H1 (cell line): ENCODE results near the gene MAFF.

Experiments
- CEBPB ChIP-seq: IDR thresholded peaks from 2 replicates; pipeline ENCODE4 v1.6.1; 2012; ENCODE audit warnings: low read depth, low read length
- EGR1 ChIP-seq: IDR thresholded peaks from 2 replicates; pipeline ENCODE4 v1.6.1; 2011; ENCODE audit warnings: low read depth, low read length, borderline replicate concordance
- EZH2 ChIP-seq: fragments of 200-600 bp; sonication (generic); IDR thresholded peaks from 2 replicates; pipeline ENCODE4 v1.7.1; 2012; ENCODE audit warnings: low read depth, mild to moderate bottlenecking, moderate library complexity, low read length, inconsistent platforms; ENCODE audit not compliant: severe bottlenecking
- MAFK ChIP-seq: IDR thresholded peaks from 2 replicates; pipeline ENCODE4 v1.6.1; 2012; ENCODE audit warnings: low read depth, mild to moderate bottlenecking, improper control_type of control experiment, low read length
- POLR2A ChIP-seq, 2 experiments: IDR thresholded peaks; 1 replicate in 1 of 2; 2 replicates in 1 of 2; pipeline ENCODE4 v1.6.1; 2011; ENCODE audit warnings: low read depth in 2 of 2, low read length in 2 of 2, mild to moderate bottlenecking in 2 of 2; ENCODE audit errors: control extremely low read depth in 1 of 2
- RXRA ChIP-seq: IDR thresholded peaks from 2 replicates; pipeline ENCODE4 v1.6.1; 2011; ENCODE audit warnings: low read depth, mild to moderate bottlenecking, low read length, moderate library complexity; ENCODE audit not compliant: insufficient read depth
- SIN3A ChIP-seq, 2 experiments: IDR thresholded peaks in 1 of 2; conservative IDR thresholded peaks in 1 of 2; 2 replicates each; pipeline ENCODE4 v1.6.1; 2011 to 2012; ENCODE audit warnings: low read length in 2 of 2, improper control_type of control experiment in 1 of 2, low read depth in 1 of 2, mild to moderate bottlenecking in 1 of 2
- TAF1 ChIP-seq: IDR thresholded peaks from 2 replicates; pipeline ENCODE4 v1.6.1; 2011; ENCODE audit warnings: mild to moderate bottlenecking, low read depth, low read length
- TEAD4 ChIP-seq: IDR thresholded peaks from 2 replicates; pipeline ENCODE4 v1.6.1; 2012; ENCODE audit warnings: low read depth, low read length, inconsistent platforms, mixed read lengths
- ZNF274 ChIP-seq: IDR thresholded peaks from 2 replicates; pipeline ENCODE4 v1.7.0; 2012; ENCODE audit warnings: low read length, borderline replicate concordance; ENCODE audit errors: extremely low read depth
- TF ChIP-seq, protein P1 (sequence below), 3 experiments: IDR thresholded peaks; 1 replicate in 2 of 3; 2 replicates in 1 of 3; pipeline versions ENCODE4 v1.5.1 to v1.6.1; 2011; ENCODE audit warnings: low read length in 3 of 3, mild to moderate bottlenecking in 3 of 3, inconsistent platforms in 2 of 3, low read depth in 1 of 3, moderate library complexity in 1 of 3; ENCODE audit not compliant: insufficient read depth in 1 of 3; ENCODE audit errors: control extremely low read depth in 1 of 3
- TF ChIP-seq, protein P2 (sequence below): fragments of 300-600 bp; sonication (generic); IDR thresholded peaks from 2 replicates; pipeline ENCODE4 v1.7.1; 2012; ENCODE audit warnings: low read length, moderate library complexity, mild to moderate bottlenecking, inconsistent platforms; ENCODE audit not compliant: insufficient replicate concordance
- TF ChIP-seq, protein P3 (sequence below): IDR thresholded peaks from 2 replicates; pipeline ENCODE4 v1.6.1; 2011; ENCODE audit warnings: low read length, improper control_type of control experiment

DNA sequence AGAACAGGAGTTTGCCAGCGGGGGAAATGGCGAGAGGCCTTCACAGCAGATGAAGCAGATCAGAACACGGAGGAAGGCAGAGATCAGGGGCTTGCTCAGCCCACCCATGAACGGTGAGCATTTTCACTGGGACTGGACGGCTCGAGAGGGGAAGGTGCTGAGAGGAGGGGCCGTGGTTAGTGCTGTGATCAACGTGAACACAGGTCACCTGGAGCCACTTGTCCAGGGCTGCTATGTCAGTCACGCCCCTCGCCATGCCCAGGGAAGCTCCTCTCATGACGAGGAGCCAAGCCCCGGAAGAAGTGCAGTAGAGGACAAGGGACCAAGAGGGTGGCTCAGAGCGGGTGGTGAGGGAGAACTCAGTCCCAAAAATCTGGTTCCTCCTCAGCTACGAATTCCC lies 27.2 kb upstream of the MAFF start:
- TF ChIP-seq POLR2A (IDR thresholded peaks at IDR 0.05; ENCODE audit: control extremely low read depth in 1 of 2, low read depth in 2 of 2, low read length in 2 of 2) (no peak), SIN3A (conservative IDR thresholded peaks at IDR 0.05 in 1 of 2, IDR thresholded peaks at IDR 0.05 in 1 of 2; ENCODE audit: low read depth in 1 of 2, low read length in 2 of 2) (no peak), ZNF274 (no peak), EZH2 (no peak), CEBPB (no peak), TEAD4 (no peak), RXRA (no peak), EGR1 (no peak), MAFK (no peak), TAF1 (no peak)
- TF ChIP-seq, protein P1, sequence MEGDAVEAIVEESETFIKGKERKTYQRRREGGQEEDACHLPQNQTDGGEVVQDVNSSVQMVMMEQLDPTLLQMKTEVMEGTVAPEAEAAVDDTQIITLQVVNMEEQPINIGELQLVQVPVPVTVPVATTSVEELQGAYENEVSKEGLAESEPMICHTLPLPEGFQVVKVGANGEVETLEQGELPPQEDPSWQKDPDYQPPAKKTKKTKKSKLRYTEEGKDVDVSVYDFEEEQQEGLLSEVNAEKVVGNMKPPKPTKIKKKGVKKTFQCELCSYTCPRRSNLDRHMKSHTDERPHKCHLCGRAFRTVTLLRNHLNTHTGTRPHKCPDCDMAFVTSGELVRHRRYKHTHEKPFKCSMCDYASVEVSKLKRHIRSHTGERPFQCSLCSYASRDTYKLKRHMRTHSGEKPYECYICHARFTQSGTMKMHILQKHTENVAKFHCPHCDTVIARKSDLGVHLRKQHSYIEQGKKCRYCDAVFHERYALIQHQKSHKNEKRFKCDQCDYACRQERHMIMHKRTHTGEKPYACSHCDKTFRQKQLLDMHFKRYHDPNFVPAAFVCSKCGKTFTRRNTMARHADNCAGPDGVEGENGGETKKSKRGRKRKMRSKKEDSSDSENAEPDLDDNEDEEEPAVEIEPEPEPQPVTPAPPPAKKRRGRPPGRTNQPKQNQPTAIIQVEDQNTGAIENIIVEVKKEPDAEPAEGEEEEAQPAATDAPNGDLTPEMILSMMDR (IDR thresholded peaks at IDR 0.05; ENCODE audit: control extremely low read depth in 1 of 3, insufficient read depth in 1 of 3, low read depth in 1 of 3, low read length in 3 of 3) = no peak
- TF ChIP-seq, protein P2, sequence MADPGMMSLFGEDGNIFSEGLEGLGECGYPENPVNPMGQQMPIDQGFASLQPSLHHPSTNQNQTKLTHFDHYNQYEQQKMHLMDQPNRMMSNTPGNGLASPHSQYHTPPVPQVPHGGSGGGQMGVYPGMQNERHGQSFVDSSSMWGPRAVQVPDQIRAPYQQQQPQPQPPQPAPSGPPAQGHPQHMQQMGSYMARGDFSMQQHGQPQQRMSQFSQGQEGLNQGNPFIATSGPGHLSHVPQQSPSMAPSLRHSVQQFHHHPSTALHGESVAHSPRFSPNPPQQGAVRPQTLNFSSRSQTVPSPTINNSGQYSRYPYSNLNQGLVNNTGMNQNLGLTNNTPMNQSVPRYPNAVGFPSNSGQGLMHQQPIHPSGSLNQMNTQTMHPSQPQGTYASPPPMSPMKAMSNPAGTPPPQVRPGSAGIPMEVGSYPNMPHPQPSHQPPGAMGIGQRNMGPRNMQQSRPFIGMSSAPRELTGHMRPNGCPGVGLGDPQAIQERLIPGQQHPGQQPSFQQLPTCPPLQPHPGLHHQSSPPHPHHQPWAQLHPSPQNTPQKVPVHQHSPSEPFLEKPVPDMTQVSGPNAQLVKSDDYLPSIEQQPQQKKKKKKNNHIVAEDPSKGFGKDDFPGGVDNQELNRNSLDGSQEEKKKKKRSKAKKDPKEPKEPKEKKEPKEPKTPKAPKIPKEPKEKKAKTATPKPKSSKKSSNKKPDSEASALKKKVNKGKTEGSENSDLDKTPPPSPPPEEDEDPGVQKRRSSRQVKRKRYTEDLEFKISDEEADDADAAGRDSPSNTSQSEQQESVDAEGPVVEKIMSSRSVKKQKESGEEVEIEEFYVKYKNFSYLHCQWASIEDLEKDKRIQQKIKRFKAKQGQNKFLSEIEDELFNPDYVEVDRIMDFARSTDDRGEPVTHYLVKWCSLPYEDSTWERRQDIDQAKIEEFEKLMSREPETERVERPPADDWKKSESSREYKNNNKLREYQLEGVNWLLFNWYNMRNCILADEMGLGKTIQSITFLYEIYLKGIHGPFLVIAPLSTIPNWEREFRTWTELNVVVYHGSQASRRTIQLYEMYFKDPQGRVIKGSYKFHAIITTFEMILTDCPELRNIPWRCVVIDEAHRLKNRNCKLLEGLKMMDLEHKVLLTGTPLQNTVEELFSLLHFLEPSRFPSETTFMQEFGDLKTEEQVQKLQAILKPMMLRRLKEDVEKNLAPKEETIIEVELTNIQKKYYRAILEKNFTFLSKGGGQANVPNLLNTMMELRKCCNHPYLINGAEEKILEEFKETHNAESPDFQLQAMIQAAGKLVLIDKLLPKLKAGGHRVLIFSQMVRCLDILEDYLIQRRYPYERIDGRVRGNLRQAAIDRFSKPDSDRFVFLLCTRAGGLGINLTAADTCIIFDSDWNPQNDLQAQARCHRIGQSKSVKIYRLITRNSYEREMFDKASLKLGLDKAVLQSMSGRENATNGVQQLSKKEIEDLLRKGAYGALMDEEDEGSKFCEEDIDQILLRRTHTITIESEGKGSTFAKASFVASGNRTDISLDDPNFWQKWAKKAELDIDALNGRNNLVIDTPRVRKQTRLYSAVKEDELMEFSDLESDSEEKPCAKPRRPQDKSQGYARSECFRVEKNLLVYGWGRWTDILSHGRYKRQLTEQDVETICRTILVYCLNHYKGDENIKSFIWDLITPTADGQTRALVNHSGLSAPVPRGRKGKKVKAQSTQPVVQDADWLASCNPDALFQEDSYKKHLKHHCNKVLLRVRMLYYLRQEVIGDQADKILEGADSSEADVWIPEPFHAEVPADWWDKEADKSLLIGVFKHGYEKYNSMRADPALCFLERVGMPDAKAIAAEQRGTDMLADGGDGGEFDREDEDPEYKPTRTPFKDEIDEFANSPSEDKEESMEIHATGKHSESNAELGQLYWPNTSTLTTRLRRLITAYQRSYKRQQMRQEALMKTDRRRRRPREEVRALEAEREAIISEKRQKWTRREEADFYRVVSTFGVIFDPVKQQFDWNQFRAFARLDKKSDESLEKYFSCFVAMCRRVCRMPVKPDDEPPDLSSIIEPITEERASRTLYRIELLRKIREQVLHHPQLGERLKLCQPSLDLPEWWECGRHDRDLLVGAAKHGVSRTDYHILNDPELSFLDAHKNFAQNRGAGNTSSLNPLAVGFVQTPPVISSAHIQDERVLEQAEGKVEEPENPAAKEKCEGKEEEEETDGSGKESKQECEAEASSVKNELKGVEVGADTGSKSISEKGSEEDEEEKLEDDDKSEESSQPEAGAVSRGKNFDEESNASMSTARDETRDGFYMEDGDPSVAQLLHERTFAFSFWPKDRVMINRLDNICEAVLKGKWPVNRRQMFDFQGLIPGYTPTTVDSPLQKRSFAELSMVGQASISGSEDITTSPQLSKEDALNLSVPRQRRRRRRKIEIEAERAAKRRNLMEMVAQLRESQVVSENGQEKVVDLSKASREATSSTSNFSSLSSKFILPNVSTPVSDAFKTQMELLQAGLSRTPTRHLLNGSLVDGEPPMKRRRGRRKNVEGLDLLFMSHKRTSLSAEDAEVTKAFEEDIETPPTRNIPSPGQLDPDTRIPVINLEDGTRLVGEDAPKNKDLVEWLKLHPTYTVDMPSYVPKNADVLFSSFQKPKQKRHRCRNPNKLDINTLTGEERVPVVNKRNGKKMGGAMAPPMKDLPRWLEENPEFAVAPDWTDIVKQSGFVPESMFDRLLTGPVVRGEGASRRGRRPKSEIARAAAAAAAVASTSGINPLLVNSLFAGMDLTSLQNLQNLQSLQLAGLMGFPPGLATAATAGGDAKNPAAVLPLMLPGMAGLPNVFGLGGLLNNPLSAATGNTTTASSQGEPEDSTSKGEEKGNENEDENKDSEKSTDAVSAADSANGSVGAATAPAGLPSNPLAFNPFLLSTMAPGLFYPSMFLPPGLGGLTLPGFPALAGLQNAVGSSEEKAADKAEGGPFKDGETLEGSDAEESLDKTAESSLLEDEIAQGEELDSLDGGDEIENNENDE = no peak
- TF ChIP-seq, protein P3, sequence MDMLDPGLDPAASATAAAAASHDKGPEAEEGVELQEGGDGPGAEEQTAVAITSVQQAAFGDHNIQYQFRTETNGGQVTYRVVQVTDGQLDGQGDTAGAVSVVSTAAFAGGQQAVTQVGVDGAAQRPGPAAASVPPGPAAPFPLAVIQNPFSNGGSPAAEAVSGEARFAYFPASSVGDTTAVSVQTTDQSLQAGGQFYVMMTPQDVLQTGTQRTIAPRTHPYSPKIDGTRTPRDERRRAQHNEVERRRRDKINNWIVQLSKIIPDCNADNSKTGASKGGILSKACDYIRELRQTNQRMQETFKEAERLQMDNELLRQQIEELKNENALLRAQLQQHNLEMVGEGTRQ = no peak
